HT1080 (cell line): ENCODE measurements around the gene ITGA7. TPM values are rescaled to one million over a fixed set of nuclear protein-coding genes. Genes with fewer than 3 reads are reported as not detected.
A peak's percentile ranks its signal among the peaks of the same experiment; 100 is the strongest.

Experiments used
- DNase-seq: peaks from one replicate; pipeline ENCODE4 v3.0.0-alpha.2; 2015; ENCODE audit warnings: low read depth
- polyA plus RNA-seq, 2 experiments: library from polyadenylated mRNA; depleted of rRNA; stranded (reverse); fragments of >200 nt; gene quantifications; 2 replicates each; pipeline ENCODE4 v1.2.3, GENCODE V29; 2015
- total RNA-seq: library from RNA; depleted of rRNA; stranded (reverse); fragments of >200 nt; shearing (Covaris generic); gene quantifications from 2 replicates; pipeline ENCODE4 v1.2.3, GENCODE V29; 2014; rRNA removed

The ITGA7 gene, protein sequence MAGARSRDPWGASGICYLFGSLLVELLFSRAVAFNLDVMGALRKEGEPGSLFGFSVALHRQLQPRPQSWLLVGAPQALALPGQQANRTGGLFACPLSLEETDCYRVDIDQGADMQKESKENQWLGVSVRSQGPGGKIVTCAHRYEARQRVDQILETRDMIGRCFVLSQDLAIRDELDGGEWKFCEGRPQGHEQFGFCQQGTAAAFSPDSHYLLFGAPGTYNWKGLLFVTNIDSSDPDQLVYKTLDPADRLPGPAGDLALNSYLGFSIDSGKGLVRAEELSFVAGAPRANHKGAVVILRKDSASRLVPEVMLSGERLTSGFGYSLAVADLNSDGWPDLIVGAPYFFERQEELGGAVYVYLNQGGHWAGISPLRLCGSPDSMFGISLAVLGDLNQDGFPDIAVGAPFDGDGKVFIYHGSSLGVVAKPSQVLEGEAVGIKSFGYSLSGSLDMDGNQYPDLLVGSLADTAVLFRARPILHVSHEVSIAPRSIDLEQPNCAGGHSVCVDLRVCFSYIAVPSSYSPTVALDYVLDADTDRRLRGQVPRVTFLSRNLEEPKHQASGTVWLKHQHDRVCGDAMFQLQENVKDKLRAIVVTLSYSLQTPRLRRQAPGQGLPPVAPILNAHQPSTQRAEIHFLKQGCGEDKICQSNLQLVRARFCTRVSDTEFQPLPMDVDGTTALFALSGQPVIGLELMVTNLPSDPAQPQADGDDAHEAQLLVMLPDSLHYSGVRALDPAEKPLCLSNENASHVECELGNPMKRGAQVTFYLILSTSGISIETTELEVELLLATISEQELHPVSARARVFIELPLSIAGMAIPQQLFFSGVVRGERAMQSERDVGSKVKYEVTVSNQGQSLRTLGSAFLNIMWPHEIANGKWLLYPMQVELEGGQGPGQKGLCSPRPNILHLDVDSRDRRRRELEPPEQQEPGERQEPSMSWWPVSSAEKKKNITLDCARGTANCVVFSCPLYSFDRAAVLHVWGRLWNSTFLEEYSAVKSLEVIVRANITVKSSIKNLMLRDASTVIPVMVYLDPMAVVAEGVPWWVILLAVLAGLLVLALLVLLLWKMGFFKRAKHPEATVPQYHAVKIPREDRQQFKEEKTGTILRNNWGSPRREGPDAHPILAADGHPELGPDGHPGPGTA
- total RNA-seq, result 1.3 and 1.4 TPM in 2 replicates
- polyA plus RNA-seq (2015; cell fraction: cytosol; rRNA removed), result 0.51 and 0.56 TPM in 2 replicates
- polyA plus RNA-seq (2015; cell fraction: nucleus; rRNA removed), result 3.6 and 5.2 TPM in 2 replicates

DNA sequence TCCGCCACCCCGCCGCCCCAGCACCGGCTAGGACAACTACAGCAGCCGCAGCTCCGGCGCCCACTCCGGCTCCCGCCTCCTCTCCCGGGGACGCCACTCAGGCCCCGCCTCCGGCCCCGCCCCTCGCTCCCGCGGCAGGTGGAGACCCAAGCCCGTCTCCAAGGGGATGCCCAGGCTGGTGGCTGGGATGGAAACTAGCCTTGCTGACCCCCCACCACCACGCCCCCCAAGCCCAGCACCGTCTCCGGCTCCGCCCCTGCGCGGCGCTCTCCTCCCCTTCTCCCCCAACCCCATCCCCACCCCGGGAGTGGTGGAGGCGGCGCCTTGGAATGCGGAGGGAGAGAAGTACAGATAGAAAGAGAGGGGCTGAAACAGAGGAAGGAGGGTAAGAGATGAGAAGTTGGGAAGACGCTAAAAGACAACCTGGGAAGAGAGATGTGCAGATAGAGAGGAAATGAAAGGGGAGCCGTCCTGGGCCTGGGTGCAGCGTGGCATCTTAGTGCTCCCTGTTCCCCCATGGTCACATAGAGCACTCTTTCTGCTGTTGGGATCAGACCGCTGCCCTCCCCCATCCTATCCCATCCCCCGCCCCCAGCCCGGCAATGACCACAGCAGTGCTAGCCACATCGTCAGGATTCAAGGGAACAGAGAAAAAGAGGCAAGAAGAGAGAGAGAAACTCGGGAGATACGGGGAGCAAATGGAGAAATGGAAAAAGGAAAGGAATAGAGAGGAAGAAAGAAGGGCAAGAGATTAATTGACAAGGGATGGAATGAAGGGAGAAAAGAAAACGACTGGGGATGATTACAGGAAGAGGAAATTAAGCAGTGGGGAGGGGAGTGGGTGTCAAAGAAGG is at the start of gene ITGA7:
Gene ITGA7 (minus strand): TSS at position 64 of the 854 bp plus-strand sequence. CDS start 222 bp downstream, outside the sequence.
- DNase-seq, result no peak

- DNase-seq, result no peak
These were observed 47.5 kb upstream of the ITGA7 start for GRCh38 chr12:55755246-55755645.

DNA sequence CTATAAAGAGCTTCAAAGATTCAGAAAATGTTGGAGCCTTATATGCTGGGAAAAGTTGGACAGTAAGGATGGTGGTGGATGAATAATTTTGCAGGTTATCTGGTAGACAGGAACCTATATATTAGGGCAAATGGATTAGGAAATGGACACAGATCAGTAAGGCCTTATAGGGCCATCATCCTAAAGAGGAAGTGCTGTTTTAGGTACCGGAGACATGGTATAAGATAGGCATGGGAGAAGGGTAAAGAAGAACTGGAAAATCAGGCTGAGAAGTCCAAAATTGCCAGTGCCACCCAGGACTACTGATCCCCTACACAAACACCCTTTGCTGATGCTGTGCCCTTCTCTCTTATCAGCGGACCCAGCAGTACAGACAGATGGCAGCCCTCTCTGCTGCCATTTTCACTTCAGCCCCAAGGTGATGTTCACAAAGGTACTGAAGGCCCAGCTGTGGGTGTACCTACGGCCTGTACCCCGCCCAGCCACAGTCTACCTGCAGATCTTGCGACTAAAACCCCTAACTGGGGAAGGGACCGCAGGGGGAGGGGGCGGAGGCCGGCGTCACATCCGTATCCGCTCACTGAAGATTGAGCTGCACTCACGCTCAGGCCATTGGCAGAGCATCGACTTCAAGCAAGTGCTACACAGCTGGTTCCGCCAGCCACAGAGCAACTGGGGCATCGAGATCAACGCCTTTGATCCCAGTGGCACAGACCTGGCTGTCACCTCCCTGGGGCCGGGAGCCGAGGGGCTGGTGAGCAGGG is 40.7 kb upstream of the ITGA7 start:
- no peak for DNase-seq

- DNase-seq, result no peak
These were observed 39.2 kb upstream of the ITGA7 start for GRCh38 chr12:55746913-55747231.

- DNase-seq, result no peak
These were observed 38.6 kb upstream of the ITGA7 start for GRCh38 chr12:55746174-55746912.

DNA sequence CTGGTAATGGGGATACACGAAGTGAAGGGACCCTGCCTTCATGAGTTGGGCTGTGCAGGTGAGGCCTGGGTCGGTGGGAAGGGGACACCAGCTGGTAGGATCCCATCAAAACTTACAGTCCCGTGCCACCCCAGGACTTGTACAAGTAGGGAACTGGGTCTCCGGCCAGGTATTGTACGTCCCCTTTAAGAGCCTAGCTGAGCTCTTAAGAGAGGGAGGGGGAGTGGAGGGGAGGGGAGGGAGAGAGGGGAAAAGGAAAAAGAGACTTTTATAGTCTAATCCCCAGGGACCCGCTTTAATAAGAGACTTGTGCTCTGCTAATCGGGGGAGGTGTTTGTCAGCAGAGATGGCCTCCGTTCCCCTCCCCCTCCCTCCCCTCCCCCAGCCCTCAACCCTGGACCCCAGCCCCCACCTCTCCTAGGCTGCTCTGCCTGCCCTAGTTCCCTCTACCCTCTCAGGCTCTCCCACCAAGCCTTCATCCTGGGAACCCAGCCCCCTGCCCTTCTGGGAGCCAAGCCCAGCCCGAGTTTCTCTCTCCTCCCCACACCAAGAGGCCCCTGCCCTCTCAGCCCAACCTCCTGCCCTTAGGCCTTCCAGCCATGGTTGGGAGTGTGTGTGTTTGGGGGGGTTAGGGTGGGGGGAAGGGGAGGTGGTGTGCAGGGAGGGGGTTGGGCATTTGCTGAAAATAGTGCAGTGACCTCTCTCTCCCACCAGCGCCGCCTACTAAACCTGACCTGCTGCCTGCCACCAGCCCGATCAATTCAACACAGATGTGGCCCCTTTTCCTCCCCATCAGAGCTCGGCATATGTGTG is 37.9 kb upstream of the ITGA7 start:
- DNase-seq, result no peak

- DNase-seq, result no peak
These were observed 36.8 kb upstream of the ITGA7 start for GRCh38 chr12:55744340-55745030.

- DNase-seq, result peak; percentile 60
These were observed 36.0 kb upstream of the ITGA7 start for GRCh38 chr12:55743406-55744339.

- peak; percentile 62 for DNase-seq
These were observed 35.2 kb upstream of the ITGA7 start, which contains the start of gene GDF11 for GRCh38 chr12:55742719-55743405. Gene GDF11, plus strand, starts transcription at chr12:55743122. Its CDS starts 195 bp downstream, at chr12:55743317.

- DNase-seq, result no peak
These were observed 34.4 kb upstream of the ITGA7 start for GRCh38 chr12:55741931-55742680.

DNA sequence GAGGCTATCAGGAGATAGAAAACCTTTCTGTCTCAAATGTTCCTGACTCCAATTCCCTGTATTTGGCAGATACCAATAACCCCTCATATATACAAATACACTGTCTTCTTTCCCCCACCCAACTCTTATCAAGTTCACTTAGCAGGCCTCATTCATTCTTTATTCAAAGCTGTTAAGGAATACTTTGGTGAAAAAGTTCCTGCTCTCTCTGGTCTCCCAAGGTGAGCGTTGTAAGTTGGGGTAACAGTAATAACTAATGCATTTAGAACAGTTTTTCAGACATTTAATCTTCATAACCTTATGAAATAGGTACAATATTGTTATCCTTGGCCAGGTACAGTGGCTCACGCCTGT is 31.3 kb upstream of the ITGA7 start:
- no peak for DNase-seq

DNA sequence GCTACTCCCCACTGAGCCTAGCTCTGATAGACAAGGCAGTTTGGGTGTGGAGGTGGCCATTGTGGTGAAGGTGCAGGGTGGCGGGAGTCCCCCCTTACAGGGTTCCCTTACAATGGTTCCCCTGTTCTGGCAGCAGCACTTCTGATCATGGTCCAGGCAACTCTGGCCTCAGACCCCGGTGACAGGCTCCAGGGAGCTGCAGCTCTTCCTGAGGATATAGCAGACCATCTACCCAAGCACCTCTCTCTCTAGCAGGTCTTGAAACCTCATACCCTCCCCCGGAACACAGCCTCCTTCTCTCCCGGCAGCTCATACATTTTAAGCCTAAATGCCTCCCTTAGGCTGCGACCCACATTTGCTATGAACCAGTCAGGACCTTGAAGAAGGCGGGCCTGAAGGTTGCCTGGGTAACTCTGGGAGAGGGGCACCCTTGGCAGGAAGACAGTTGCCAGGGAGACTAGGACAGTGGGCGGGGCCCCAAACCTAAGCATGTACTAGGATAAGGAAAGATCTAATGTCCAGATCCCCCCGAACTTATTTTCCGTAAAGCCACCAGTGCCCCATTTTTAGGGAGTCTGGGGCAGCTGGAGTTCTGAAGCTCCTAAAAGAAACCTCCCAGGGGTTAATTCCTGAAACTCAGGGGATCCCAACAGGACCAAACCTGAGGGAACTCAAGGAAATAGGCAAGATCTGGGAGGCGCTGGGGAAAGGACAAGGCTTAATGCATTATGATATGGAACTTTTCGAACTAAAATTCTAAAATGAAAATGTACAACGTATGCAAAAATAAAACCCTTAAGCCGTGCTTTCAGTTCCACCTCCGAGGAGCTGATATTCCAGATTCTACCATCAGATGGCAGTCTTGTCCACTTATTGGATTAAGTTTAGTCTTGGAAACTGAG is 30.7 kb upstream of the ITGA7 start:
- peak; percentile 86 for DNase-seq

DNA sequence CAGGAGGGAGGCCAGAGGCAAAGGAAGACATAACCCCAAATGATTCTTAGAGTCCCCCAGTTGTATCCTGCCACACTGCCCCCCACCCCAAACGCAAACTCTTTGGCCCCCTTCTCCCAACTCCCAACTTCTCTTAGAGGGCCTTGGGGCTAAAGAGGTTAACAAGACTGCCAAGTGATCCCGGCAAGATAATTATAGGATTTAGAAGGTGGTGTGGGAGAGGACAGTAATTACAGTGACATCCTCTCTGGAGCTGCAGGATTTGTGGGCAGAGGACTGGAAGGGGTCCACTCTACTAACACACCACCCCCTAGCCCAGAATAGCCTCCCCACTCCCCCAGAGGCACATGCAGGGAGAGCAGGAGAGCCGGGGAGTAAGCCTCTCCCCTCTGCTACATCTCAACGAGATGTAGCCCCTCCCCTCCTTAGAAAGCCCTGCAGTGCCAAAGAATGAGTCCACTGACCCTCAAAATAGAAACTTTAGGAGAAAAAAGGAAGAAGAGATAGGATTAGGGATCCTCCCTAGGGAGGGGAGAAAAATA is 29.9 kb upstream of the ITGA7 start:
- DNase-seq, result no peak
